HepG2 (cell line): ENCODE measurements around the gene GNMT. TPM values are rescaled to one million over a fixed set of nuclear protein-coding genes. Genes with fewer than 3 reads are reported as not detected.

Source experiments
- EP300 ChIP-seq, 3 experiments: sonication (generic) in 1 of 3; formaldehyde crosslinking in 1 of 3; IDR thresholded peaks; 2 replicates each; pipeline versions ENCODE4 v1.5.1 to v1.6.1; 2011 to 2020; ENCODE audit warnings: low read depth in 2 of 3, low read length in 2 of 3, borderline replicate concordance in 1 of 3, improper control_type of control experiment in 1 of 3, mild to moderate bottlenecking in 1 of 3, missing genetic modification reagents in 1 of 3, moderate library complexity in 1 of 3
- MAFG ChIP-seq: sonication (generic); formaldehyde crosslinking; IDR thresholded peaks from 2 replicates; pipeline ENCODE4 v1.5.1; 2020; ENCODE audit warnings: mild to moderate bottlenecking, missing genetic modification reagents
- MNT ChIP-seq: fragments of 450-650 bp; IDR thresholded peaks from 2 replicates; pipeline ENCODE4 v1.6.1; 2016
- NFAT5 ChIP-seq: sonication (generic); formaldehyde crosslinking; IDR thresholded peaks from 2 replicates; pipeline ENCODE4 v1.4.0; 2020; ENCODE audit warnings: missing genetic modification reagents
- POLR2AphosphoS5 ChIP-seq: IDR thresholded peaks from 2 replicates; pipeline ENCODE4 v1.6.1; 2012; ENCODE audit warnings: low read depth, low read length
- TOE1 ChIP-seq: sonication (generic); formaldehyde crosslinking; IDR thresholded peaks from 2 replicates; pipeline ENCODE4 v1.4.0; 2020; ENCODE audit warnings: mild to moderate bottlenecking, missing genetic modification reagents
- ZNF350 ChIP-seq: sonication (generic); formaldehyde crosslinking; IDR thresholded peaks from 2 replicates; pipeline ENCODE4 v1.4.0; 2020; ENCODE audit warnings: mild to moderate bottlenecking, low read depth, missing genetic modification reagents, borderline replicate concordance
- ZNF382 ChIP-seq: sonication (generic); formaldehyde crosslinking; IDR thresholded peaks from 2 replicates; pipeline ENCODE4 v1.5.0; 2020; ENCODE audit warnings: missing genetic modification reagents, mild to moderate bottlenecking, borderline replicate concordance
- ZNF512B ChIP-seq: sonication (generic); formaldehyde crosslinking; IDR thresholded peaks from 2 replicates; pipeline ENCODE4 v1.5.1; 2020; ENCODE audit warnings: missing genetic modification reagents, mild to moderate bottlenecking, borderline replicate concordance
- ZNF557 ChIP-seq: sonication (generic); formaldehyde crosslinking; IDR thresholded peaks from 2 replicates; pipeline ENCODE4 v1.4.0; 2020; ENCODE audit warnings: missing genetic modification reagents
- polyA plus RNA-seq, 8 experiments: library from polyadenylated mRNA; depleted of rRNA in 3 of 8; stranded (reverse) in 7 of 8; unstranded in 1 of 8; fragments of >200 nt; fragmentation: Illumina TruSeq in 4 of 8; extraction: Trizol in 4 of 8; gene quantifications; 2 replicates each; pipeline versions ENCODE4 v1.2.1 to v1.2.3, GENCODE V29; 2011 to 2016; ENCODE audit warnings: low read depth in 4 of 8, missing spikeins in 1 of 8, mixed read lengths in 1 of 8; ENCODE audit not compliant: insufficient read depth in 1 of 8
- total RNA-seq, 5 experiments: library from RNA; depleted of rRNA; stranded (reverse); fragments of >200 nt; fragmentation: Illumina TruSeq; extraction: Trizol; gene quantifications; 2 replicates each; pipeline ENCODE4 v1.2.3, GENCODE V29; 2016; ENCODE audit warnings: low read depth in 1 of 5
- TF ChIP-seq, protein P1 (sequence below): sonication (generic); formaldehyde crosslinking; IDR thresholded peaks from 2 replicates; pipeline ENCODE4 v1.4.0; 2020; ENCODE audit warnings: missing genetic modification reagents, mild to moderate bottlenecking, borderline replicate concordance
- TF ChIP-seq, protein P2 (sequence below): sonication (generic); formaldehyde crosslinking; IDR thresholded peaks from 2 replicates; pipeline ENCODE4 v1.5.1; 2020; ENCODE audit warnings: missing genetic modification reagents, mild to moderate bottlenecking, borderline replicate concordance
- TF ChIP-seq, protein P3 (sequence below): IDR thresholded peaks from 2 replicates; pipeline ENCODE4 v1.6.1; 2016; ENCODE audit warnings: missing compliant biosample characterization, missing genetic modification reagents, borderline replicate concordance

The GNMT gene
- total and polyA plus RNA-seq, 2 of the 13 experiments (the other 11 are each of a cell fraction or from before 2014, with no cell fraction given): 2.8 to 7.0 TPM

DNA sequence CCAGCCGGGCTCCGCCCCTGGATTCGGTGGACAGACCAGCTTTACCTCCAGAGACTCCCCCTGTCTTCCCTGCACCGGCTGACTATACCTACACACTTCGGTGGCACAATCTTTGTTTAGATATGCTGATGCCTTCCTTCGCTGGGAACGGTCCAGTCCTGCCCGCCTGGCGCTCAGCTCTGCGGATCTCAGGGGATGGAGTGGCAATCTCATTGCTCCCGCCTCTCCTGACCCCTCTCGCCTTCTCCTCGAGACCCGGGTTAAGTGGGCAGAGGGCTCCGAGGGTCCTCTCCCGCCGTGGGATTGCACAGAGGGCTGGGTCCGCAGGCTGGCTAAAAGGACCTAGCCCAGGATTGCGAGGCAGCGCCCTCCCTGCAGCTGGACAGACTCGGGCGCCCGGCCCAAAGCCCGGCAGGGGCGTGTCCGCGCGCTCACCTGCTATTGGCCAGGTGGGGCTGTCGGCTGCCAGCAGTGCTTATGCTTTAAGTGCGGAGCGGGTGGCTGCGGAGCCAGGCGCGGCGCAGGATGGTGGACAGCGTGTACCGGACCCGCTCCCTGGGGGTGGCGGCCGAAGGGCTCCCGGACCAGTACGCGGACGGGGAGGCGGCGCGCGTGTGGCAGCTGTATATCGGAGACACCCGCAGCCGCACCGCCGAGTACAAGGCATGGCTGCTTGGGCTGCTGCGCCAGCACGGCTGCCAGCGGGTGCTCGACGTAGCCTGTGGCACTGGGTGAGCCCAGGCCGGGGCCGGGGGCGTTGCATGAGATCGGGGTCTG, at the start of gene GNMT (continued):
- TF ChIP-seq NFAT5 (CRISPR knock-in tag) (peak; percentile 7; the same call in 1 of the 2 replicates), EP300 (IDR thresholded peaks at IDR 0.05; ENCODE audit: low read depth in 2 of 2, low read length in 2 of 2) (peak in 1 of 2 experiments; percentile 41; a peak in 1 of 4 replicates), EP300 (CRISPR knock-in tag; IDR thresholded peaks at IDR 0.05; ENCODE audit: borderline replicate concordance) (no peak), MNT (peak; percentile 30; the same call in 1 of the 2 replicates), ZNF557 (CRISPR knock-in tag) (no peak), POLR2AphosphoS5 (no peak), ZNF512B (CRISPR knock-in tag) (peak; percentile 40; the same call in 1 of the 2 replicates), ZNF350 (CRISPR knock-in tag) (peak; percentile 88), MAFG (CRISPR knock-in tag) (no peak), TOE1 (CRISPR knock-in tag) (no peak), ZNF382 (CRISPR knock-in tag) (no peak)
- TF ChIP-seq, protein P1, sequence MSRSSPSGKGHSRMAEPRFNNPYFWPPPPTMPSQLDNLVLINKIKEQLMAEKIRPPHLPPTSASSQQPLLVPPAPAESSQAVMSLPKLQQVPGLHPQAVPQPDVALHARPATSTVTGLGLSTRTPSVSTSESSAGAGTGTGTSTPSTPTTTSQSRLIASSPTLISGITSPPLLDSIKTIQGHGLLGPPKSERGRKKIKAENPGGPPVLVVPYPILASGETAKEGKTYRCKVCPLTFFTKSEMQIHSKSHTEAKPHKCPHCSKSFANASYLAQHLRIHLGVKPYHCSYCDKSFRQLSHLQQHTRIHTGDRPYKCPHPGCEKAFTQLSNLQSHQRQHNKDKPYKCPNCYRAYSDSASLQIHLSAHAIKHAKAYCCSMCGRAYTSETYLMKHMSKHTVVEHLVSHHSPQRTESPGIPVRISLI (CRISPR knock-in tag): peak; percentile 37; the same call in 1 of the 2 replicates
- TF ChIP-seq, protein P2, sequence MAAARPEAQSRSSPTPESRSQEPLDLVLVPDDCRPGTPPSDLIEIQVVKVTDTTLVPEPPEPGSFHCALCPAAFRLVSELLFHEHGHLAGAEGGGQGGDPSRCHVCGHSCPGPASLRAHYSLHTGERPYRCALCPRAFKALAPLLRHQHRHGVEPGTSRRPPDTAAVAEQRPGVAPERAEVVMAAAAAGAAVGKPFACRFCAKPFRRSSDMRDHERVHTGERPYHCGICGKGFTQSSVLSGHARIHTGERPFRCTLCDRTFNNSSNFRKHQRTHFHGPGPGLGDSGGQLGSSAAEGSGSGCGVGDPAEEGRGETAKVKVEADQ (CRISPR knock-in tag): peak; percentile 48; the same call in 1 of the 2 replicates
- TF ChIP-seq, protein P3, sequence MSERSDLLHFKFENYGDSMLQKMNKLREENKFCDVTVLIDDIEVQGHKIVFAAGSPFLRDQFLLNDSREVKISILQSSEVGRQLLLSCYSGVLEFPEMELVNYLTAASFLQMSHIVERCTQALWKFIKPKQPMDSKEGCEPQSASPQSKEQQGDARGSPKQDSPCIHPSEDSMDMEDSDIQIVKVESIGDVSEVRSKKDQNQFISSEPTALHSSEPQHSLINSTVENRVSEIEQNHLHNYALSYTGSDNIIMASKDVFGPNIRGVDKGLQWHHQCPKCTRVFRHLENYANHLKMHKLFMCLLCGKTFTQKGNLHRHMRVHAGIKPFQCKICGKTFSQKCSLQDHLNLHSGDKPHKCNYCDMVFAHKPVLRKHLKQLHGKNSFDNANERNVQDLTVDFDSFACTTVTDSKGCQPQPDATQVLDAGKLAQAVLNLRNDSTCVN (CRISPR knock-in tag): peak; percentile 46; the same call in 1 of the 2 replicates
